Spleen (tissue), 11 donors: ENCODE data around the gene SLC24A3. TPM values are rescaled to one million over a fixed set of nuclear protein-coding genes. Genes with fewer than 3 reads are reported as not detected.

Source experiments
- DNase-seq: peaks from one replicate; pipeline ENCODE4 v3.0.0-alpha.2; 2020
- H3K27ac ChIP-seq, 8 donors: fragments of 200-600 bp; sonication (generic) in 7 of 8; 1 replicate in 4 of 8; 2 replicates in 4 of 8; pipeline versions ENCODE4 v1.5.0 to v1.8.0; 2016 to 2021; ENCODE audit warnings: inconsistent platforms in 4 of 8, mild to moderate bottlenecking in 4 of 8, moderate library complexity in 1 of 8
- H3K27me3 ChIP-seq, 7 donors: fragments of 200-600 bp; sonication (generic) in 6 of 7; replicated peaks in 1 of 7; 1 replicate in 4 of 7; 2 replicates in 3 of 7; pipeline versions ENCODE4 v1.5.0 to v1.8.0; 2016 to 2021; ENCODE audit warnings: inconsistent platforms in 3 of 7, mild to moderate bottlenecking in 1 of 7
- H3K36me3 ChIP-seq, 6 donors: fragments of 200-600 bp; sonication (generic) in 5 of 6; 1 replicate in 4 of 6; 2 replicates in 2 of 6; pipeline versions ENCODE4 v1.5.0 to v1.8.0; 2016 to 2021; ENCODE audit warnings: inconsistent platforms in 2 of 6
- H3K4me1 ChIP-seq, 6 donors: fragments of 200-600 bp; sonication (generic) in 5 of 6; 1 replicate in 3 of 6; 2 replicates in 3 of 6; pipeline versions ENCODE4 v1.5.0 to v1.8.0; 2016 to 2021; ENCODE audit warnings: inconsistent platforms in 3 of 6
- H3K4me3 ChIP-seq, 8 donors: fragments of 200-600 bp; sonication (generic) in 7 of 8; 1 replicate in 4 of 8; 2 replicates in 4 of 8; pipeline versions ENCODE4 v1.5.0 to v1.8.0; 2016 to 2021; ENCODE audit warnings: inconsistent platforms in 4 of 8, mild to moderate bottlenecking in 4 of 8, moderate library complexity in 2 of 8
- H3K9me3 ChIP-seq, 8 donors: fragments of 200-600 bp; sonication (generic) in 7 of 8; 1 replicate in 4 of 8; 2 replicates in 4 of 8; pipeline versions ENCODE4 v1.5.0 to v1.8.0; 2016 to 2021; ENCODE audit warnings: inconsistent platforms in 4 of 8
- POLR2A ChIP-seq, 3 donors: fragments of 450-650 bp; IDR thresholded peaks; one replicate each; pipeline ENCODE4 v1.5.1; 2017; ENCODE audit warnings: antibody characterized with exemption in 3 of 3, mild to moderate bottlenecking in 1 of 3
- POLR2AphosphoS5 ChIP-seq, 3 donors: sonication (generic); formaldehyde crosslinking; IDR thresholded peaks; one replicate each; pipeline ENCODE4 v1.5.1; 2017; ENCODE audit warnings: antibody characterized with exemption in 3 of 3
- WGBS, 5 donors: extraction: QIAGEN DNeasy Blood & Tissue Kit in 3 of 5; methylation state at CpG; one replicate each; pipeline versions ENCODE4 v1.1.5 to v1.1.7; 2013 to 2018; 5-methylcytosine and 5-hydroxymethylcytosine counted together
- intact Hi-C: fragments of 100-400 bp; cut with DNase I; formaldehyde crosslinking; loops from one replicate; pipeline ENCODE4 v1.15.0; 2023; ENCODE audit warnings: low total_unique reads
- polyA plus RNA-seq, 3 donors: library from polyadenylated mRNA; stranded (reverse); fragments of 200-250 nt; gene quantifications; one replicate each; pipeline ENCODE4 v1.2.1, GENCODE V29; 2013
- total RNA-seq, 7 donors: library from RNA; depleted of rRNA in 3 of 7; stranded (reverse); fragments of >200 nt in 3 of 7; fragmentation: NEBNext Ultra II Directional in 4 of 7; extraction: Animal tissue kit (Norgen Biotek cat#: 25700) in 4 of 7; gene quantifications; one replicate each; pipeline versions ENCODE4 v1.1.0 to v1.2.1, GENCODE V29; 2016 to 2021
- TF ChIP-seq, protein P1 (sequence below), 11 experiments: fragments of 200-600 bp in 7 of 11; fragments of 450-650 bp in 4 of 11; sonication (generic) in 4 of 11; IDR thresholded peaks in 8 of 11; conservative IDR thresholded peaks in 3 of 11; 1 replicate in 7 of 11; 2 replicates in 4 of 11; pipeline versions ENCODE4 v1.4.0 to v1.8.0; 2016 to 2021; ENCODE audit warnings: antibody characterized with exemption in 11 of 11, inconsistent platforms in 4 of 11, mild to moderate bottlenecking in 1 of 11
- donor health status: healthy with polysubstance abuse.
- donor health status: DM: no; HTN: no; CAD: no; lungs with moderate emphysema.
- donor health status: DM: no; HTN: no; CAD: no.
- donor health status: Bipolar disorder and iron deficiency.
- donor health status: healthy.
- donor health status: DM: no; HTN: no; CAD: no.
- donor health status: DM: yes; HTN: yes; CAD: no.

SLC24A3 gene
- total and polyA plus RNA-seq, 10 donors, result 0.37 to 3.9 (median 2.6) TPM

DNA sequence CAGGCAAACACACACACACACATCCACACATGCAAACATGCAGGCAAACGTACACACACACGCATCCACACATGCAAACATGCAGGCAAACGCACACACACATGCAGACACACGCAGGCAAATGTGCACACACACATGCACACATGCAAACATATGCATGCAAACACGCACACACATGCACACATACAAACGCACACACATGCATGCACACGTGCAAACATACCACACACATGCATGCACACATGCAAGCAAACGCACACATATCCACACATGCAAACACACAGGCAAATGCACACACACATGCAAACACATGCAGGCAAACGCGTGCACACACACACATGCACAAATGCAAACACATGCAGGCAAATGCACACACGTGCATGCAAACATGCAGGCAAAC, 498.7 kb downstream of the SLC24A3 start:
- WGBS, 5 donors, result 86 to 95% (median 90%) methylated on average over 11 of the region's 11 CpGs
- peaks cover 0 to 14% (median 9%) of the 10 kb centered on the region in 6 donors for H3K4me1 ChIP-seq
- no peak for DNase-seq
- peaks cover 0 to 10% (median 6%) of the 10 kb centered on the region in 8 donors for H3K9me3 ChIP-seq
- H3K4me3 ChIP-seq, result no peak overlapping the region
- H3K27me3 ChIP-seq, result no peaks in the 10 kb centered on the region
- no peaks in the 10 kb centered on the region for H3K36me3 ChIP-seq
- no peak for TF ChIP-seq POLR2A (IDR thresholded peaks at IDR 0.05)
- no peak for TF ChIP-seq POLR2AphosphoS5 (IDR thresholded peaks at IDR 0.05)
- TF ChIP-seq, protein P1, sequence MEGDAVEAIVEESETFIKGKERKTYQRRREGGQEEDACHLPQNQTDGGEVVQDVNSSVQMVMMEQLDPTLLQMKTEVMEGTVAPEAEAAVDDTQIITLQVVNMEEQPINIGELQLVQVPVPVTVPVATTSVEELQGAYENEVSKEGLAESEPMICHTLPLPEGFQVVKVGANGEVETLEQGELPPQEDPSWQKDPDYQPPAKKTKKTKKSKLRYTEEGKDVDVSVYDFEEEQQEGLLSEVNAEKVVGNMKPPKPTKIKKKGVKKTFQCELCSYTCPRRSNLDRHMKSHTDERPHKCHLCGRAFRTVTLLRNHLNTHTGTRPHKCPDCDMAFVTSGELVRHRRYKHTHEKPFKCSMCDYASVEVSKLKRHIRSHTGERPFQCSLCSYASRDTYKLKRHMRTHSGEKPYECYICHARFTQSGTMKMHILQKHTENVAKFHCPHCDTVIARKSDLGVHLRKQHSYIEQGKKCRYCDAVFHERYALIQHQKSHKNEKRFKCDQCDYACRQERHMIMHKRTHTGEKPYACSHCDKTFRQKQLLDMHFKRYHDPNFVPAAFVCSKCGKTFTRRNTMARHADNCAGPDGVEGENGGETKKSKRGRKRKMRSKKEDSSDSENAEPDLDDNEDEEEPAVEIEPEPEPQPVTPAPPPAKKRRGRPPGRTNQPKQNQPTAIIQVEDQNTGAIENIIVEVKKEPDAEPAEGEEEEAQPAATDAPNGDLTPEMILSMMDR (IDR thresholded peaks at IDR 0.05 in 8 of 11, conservative IDR thresholded peaks at IDR 0.05 in 3 of 11), result no peak
- no peak overlapping the region for H3K27ac ChIP-seq
- intact Hi-C loops, result no loop called here

DNA sequence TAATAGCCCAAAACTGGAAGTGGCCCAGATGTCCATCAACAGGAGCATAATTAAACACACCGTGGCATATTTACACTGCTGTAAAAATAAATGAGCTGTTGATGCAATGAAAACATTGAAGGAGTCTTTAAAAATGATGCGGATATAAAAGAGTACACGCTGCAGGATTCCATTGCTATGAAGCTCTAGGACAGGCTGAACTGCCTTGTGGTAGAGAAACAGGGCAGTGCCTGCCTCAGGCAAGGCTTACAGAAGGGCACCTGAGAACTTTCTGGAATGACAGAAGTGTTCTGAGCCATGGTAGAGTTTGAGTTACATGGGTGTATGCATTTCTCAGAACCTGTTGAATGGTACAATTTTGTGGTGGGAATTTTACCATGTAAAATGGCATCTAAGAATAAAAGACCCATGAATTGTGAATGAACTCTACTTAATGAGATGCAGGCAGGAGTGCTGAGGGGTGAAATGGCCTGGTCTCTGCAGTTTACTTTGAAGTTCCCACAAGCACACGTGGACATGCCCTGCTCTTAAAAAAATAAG, 500.3 kb downstream of the SLC24A3 start:
- peaks cover 0 to 25% (median 21%) of the 10 kb centered on the region in 8 donors for H3K9me3 ChIP-seq
- intact Hi-C loops, result no loop called here
- no peaks in the 10 kb centered on the region for H3K36me3 ChIP-seq
- no peaks in the 10 kb centered on the region for H3K27me3 ChIP-seq
- no peaks in the 10 kb centered on the region for H3K4me1 ChIP-seq
- H3K4me3 ChIP-seq, result no peak overlapping the region
- DNase-seq, result no peak
- no peak for TF ChIP-seq POLR2A (IDR thresholded peaks at IDR 0.05)
- TF ChIP-seq, protein P1 (IDR thresholded peaks at IDR 0.05 in 8 of 11, conservative IDR thresholded peaks at IDR 0.05 in 3 of 11), result no peak
- TF ChIP-seq POLR2AphosphoS5 (IDR thresholded peaks at IDR 0.05), result no peak
- H3K27ac ChIP-seq, result no peak overlapping the region
- 72 to 88% (median 84%) methylated on average over 4 of the region's 4 CpGs for WGBS, 5 donors

DNA sequence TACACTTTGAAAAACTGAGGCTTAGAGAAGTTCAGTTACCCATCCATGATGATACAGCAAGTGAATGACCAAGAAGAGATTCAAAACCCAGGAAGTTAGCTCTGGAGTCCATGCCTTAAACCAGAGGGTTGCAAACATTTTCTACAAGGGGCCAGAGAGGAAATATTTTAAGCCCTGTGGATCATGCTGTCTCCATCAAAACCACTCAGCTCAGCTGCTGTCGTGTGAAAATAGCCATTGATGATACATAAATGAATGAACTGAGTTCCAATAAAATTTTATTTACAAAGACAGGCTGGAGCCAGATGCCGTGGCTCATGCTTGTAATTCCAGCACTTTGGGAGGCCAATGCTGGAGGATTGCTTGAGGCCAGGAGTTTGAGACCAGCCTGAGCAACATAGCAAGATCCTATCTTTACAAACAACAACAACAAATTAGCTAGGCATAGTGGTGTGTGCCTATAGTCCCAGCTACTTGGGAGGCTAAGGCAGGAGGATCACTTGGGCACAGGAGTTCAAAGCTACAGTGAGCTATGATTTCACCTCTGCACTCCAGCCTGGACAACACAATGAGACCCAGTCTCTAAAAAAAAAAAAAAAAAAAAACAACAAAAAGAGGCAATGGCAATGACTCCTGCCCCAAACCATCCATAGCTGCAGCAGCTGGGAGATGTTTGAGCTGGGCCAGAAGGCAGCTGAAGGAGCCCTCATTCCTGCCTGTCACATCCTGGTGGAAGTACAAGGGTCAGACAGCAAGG, 501.6 kb downstream of the SLC24A3 start:
- no peak for DNase-seq
- Histone ChIP-seq H3K4me1 (no peaks in the 10 kb centered on the region), H3K4me3 (no peak overlapping the region), H3K9me3 (peaks cover 0 to 25% (median 21%) of the 10 kb centered on the region in 8 donors), H3K27ac (peak overlapping the region in 1 of 8 donors; percentile 10), H3K27me3 (no peaks in the 10 kb centered on the region), H3K36me3 (no peaks in the 10 kb centered on the region)
- intact Hi-C loops, result no loop called here
- TF ChIP-seq POLR2A (IDR thresholded peaks at IDR 0.05) (no peak), POLR2AphosphoS5 (IDR thresholded peaks at IDR 0.05) (no peak)
- TF ChIP-seq, protein P1 (IDR thresholded peaks at IDR 0.05 in 8 of 11, conservative IDR thresholded peaks at IDR 0.05 in 3 of 11), result no peak
- WGBS, 5 donors, result 66 to 83% (median 82%) methylated on average over 2 of the region's 2 CpGs

DNA sequence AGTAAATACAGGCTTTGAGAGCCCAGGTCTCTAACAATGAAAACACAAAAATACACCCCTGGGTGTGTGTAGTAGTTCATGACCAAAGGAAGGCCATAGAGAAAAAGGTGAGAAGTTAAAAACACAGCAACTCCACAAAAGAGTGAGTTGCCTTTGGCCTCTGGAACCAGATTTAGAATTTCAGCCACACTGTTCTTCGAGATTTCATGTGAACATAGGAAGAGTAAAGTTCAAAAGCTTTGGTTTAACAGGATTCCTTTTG, 502.1 kb downstream of the SLC24A3 start:
- no peaks in the 10 kb centered on the region for H3K4me1 ChIP-seq
- no peaks in the 10 kb centered on the region for H3K27me3 ChIP-seq
- no peak for TF ChIP-seq POLR2A (IDR thresholded peaks at IDR 0.05)
- TF ChIP-seq, protein P1 (IDR thresholded peaks at IDR 0.05 in 8 of 11, conservative IDR thresholded peaks at IDR 0.05 in 3 of 11), result no peak
- no peak for TF ChIP-seq POLR2AphosphoS5 (IDR thresholded peaks at IDR 0.05)
- 61 to 76% (median 70%) methylated on average over 1 of the region's 1 CpG for WGBS, 5 donors
- peak overlapping the region in 1 of 8 donors; percentile 10 for H3K27ac ChIP-seq
- DNase-seq, result no peak
- H3K9me3 ChIP-seq, result peaks cover 0 to 25% (median 21%) of the 10 kb centered on the region in 8 donors
- H3K4me3 ChIP-seq, result no peak overlapping the region
- H3K36me3 ChIP-seq, result no peaks in the 10 kb centered on the region
- intact Hi-C loops, result no loop called here
